Hepatocyte (in vitro differentiated cells): ENCODE measurements around the gene PHF2. TPM values are rescaled to one million over a fixed set of nuclear protein-coding genes. Genes with fewer than 3 reads are reported as not detected.

Experiments used
- DNase-seq: peaks from one replicate; pipeline ENCODE4 v3.0.0-alpha.2; 2016; ENCODE audit warnings: low spot score
- H2AFZ ChIP-seq: fragments of 200-600 bp; sonication (generic); 2 replicates; pipeline ENCODE4 v1.6.0; 2016; ENCODE audit warnings: antibody characterized with exemption, mild to moderate bottlenecking
- H3K27ac ChIP-seq: fragments of 200-600 bp; sonication (generic); 2 replicates; pipeline ENCODE4 v1.5.1; 2016; ENCODE audit warnings: mild to moderate bottlenecking
- H3K27me3 ChIP-seq: fragments of 200-600 bp; sonication (generic); 2 replicates; pipeline ENCODE4 v1.6.1; 2016
- H3K36me3 ChIP-seq: fragments of 200-600 bp; sonication (generic); replicated peaks from 2 replicates; pipeline ENCODE4 v1.5.1; 2016; ENCODE audit warnings: low read depth; ENCODE audit not compliant: insufficient read depth
- H3K4me1 ChIP-seq: fragments of 200-600 bp; sonication (generic); 2 replicates; pipeline ENCODE4 v1.5.1; 2016; ENCODE audit warnings: mild to moderate bottlenecking, moderate library complexity; ENCODE audit not compliant: insufficient read depth
- H3K4me2 ChIP-seq: fragments of 200-600 bp; sonication (generic); 2 replicates; pipeline ENCODE4 v1.6.0; 2016
- H3K4me3 ChIP-seq: fragments of 200-600 bp; sonication (generic); 2 replicates; pipeline ENCODE4 v1.5.1; 2016; ENCODE audit warnings: mild to moderate bottlenecking
- H3K79me2 ChIP-seq: fragments of 200-600 bp; sonication (generic); 2 replicates; pipeline ENCODE4 v1.6.0; 2017; ENCODE audit warnings: mild to moderate bottlenecking
- H3K9me2 ChIP-seq: fragments of 200-600 bp; sonication (generic); replicated peaks from 2 replicates; pipeline ENCODE4 v1.6.0; 2017; ENCODE audit warnings: mild to moderate bottlenecking; ENCODE audit not compliant: insufficient read depth
- H3K9me3 ChIP-seq: fragments of 200-600 bp; sonication (generic); 2 replicates; pipeline ENCODE4 v1.5.1; 2016; ENCODE audit warnings: low read depth, mild to moderate bottlenecking
- H4K20me1 ChIP-seq: fragments of 200-600 bp; sonication (generic); 2 replicates; pipeline ENCODE4 v1.6.0; 2016; ENCODE audit warnings: mild to moderate bottlenecking; ENCODE audit not compliant: insufficient read depth, poor library complexity, severe bottlenecking
- EZH2 ChIP-seq: fragments of 200-600 bp; sonication (generic); IDR thresholded peaks from 2 replicates; pipeline ENCODE4 v1.6.1; 2016; ENCODE audit warnings: antibody characterized with exemption, mild to moderate bottlenecking, borderline replicate concordance
- EZH2phosphoT487 ChIP-seq: fragments of 200-600 bp; sonication (generic); IDR thresholded peaks from one replicate; pipeline ENCODE4 v1.6.1; 2018; ENCODE audit warnings: antibody characterized with exemption, mild to moderate bottlenecking, low read depth, moderate library complexity; ENCODE audit not compliant: unreplicated experiment, severe bottlenecking
- WGBS: methylation state at CpG from one replicate; pipeline ENCODE4 v1.1.6; 2016; ENCODE audit warnings: low lambda C conversion rate; ENCODE audit errors: missing lambda C conversion rate; 5-methylcytosine and 5-hydroxymethylcytosine counted together
- polyA plus RNA-seq: library from polyadenylated mRNA; unstranded; fragments of >200 nt; fragmentation: Nextera tagmentation; extraction: Ambion mirVana; gene quantifications from 2 replicates; pipeline ENCODE4 v1.2.1, GENCODE V29; 2016
- total RNA-seq: library from RNA; depleted of rRNA; stranded (reverse); fragments of >200 nt; gene quantifications from 2 replicates; pipeline ENCODE4 v1.2.3, GENCODE V29; 2014
- TF ChIP-seq, protein P1 (sequence below): fragments of 200-600 bp; sonication (generic); IDR thresholded peaks from 2 replicates; pipeline ENCODE4 v1.5.1; 2016; ENCODE audit warnings: antibody characterized with exemption, mild to moderate bottlenecking; ENCODE audit not compliant: poor library complexity

PHF2 gene
- total and polyA plus RNA-seq, 2 experiments from 2014 or later, result 10.5 to 19.8 TPM

DNA sequence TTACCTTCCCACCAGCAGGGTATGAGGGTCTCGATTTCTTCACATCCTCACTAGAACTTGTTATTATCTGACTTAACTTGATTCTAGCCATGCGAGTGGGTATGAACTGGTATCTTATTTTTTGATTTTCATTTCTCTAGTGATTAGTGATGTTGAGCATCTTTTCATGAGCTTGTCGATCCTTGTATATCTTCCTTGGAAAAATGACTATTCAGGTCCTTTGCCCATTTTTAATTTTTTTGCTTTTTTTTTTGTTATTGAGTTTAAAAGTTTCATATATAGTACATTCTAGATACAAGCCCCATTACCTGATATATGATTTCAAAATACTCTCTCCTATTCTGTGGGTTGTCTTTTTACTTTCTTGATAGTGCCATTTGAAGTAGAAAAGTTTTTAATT is 61.5 kb downstream of the PHF2 start:
- no peak overlapping the region for H3K27ac ChIP-seq
- H3K4me2 ChIP-seq, result no peak overlapping the region
- H3K4me3 ChIP-seq, result no peak overlapping the region
- no peak for DNase-seq
- no peaks in the 10 kb centered on the region for H3K27me3 ChIP-seq
- H3K9me3 ChIP-seq, result peaks cover 6% of the 10 kb centered on the region
- H3K9me2 ChIP-seq, result no peaks in the 10 kb centered on the region
- H3K4me1 ChIP-seq, result no peaks in the 10 kb centered on the region
- H4K20me1 ChIP-seq, result no peaks in the 10 kb centered on the region
- no peaks in the 10 kb centered on the region for H3K36me3 ChIP-seq
- TF ChIP-seq EZH2, result no peak
- TF ChIP-seq, protein P1, sequence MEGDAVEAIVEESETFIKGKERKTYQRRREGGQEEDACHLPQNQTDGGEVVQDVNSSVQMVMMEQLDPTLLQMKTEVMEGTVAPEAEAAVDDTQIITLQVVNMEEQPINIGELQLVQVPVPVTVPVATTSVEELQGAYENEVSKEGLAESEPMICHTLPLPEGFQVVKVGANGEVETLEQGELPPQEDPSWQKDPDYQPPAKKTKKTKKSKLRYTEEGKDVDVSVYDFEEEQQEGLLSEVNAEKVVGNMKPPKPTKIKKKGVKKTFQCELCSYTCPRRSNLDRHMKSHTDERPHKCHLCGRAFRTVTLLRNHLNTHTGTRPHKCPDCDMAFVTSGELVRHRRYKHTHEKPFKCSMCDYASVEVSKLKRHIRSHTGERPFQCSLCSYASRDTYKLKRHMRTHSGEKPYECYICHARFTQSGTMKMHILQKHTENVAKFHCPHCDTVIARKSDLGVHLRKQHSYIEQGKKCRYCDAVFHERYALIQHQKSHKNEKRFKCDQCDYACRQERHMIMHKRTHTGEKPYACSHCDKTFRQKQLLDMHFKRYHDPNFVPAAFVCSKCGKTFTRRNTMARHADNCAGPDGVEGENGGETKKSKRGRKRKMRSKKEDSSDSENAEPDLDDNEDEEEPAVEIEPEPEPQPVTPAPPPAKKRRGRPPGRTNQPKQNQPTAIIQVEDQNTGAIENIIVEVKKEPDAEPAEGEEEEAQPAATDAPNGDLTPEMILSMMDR, result no peak
- TF ChIP-seq EZH2phosphoT487, result no peak
- no peaks in the 10 kb centered on the region for H3K79me2 ChIP-seq
- WGBS, result 97% methylated on average over 3 of the region's 3 CpGs
- no peak overlapping the region for H2AFZ ChIP-seq

DNA sequence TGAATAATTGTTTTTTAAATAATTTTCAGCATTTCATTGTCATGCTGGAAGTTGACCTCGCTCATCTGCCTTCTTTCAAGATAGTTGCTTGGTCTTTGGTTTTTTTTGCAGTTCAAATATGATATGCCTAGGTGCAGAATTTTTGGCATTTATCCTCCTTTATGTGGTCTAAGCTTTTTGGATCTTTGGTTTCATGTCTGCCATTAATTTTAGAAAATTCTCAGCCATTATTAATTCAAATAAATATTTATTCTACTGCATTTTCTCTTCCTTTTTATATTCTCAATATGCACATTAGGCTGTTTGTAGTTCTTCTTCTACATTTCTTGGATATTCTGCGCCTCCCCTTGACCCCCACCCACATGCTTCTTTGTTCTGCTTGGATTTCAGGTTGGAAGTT is 63.6 kb downstream of the PHF2 start:
- H3K27ac ChIP-seq, result no peak overlapping the region
- DNase-seq, result no peak

DNA sequence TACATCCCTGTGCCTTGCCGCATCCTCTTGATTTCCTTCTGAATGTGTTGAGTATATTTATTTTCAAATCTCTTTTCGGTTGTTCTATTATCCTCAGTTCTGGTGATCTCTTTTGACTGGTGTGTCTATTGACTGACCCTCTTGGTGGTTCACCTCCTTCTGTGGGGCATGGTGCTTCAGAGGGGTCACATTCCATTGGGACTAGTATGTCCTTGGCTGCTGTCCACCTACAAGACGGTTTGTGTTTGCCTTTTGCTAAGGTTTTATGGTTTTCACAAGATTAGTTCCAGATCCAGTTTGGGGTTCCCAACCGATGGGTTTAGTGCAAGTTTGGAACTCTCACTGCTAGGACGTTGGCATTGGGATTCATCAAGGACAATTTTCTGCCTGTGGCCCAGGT is 66.6 kb downstream of the PHF2 start:
- Histone ChIP-seq H3K4me3 (no peak overlapping the region), H3K27ac (no peak overlapping the region), H3K36me3 (no peaks in the 10 kb centered on the region), H3K9me3 (no peaks in the 10 kb centered on the region), H3K27me3 (no peaks in the 10 kb centered on the region), H2AFZ (no peak overlapping the region), H3K4me1 (no peaks in the 10 kb centered on the region), H3K9me2 (no peaks in the 10 kb centered on the region), H3K79me2 (no peaks in the 10 kb centered on the region), H4K20me1 (no peaks in the 10 kb centered on the region), H3K4me2 (no peak overlapping the region)
- no peak for TF ChIP-seq EZH2phosphoT487
- TF ChIP-seq, protein P1, result no peak
- TF ChIP-seq EZH2, result no peak
- no peak for DNase-seq
- 80% methylated on average over 5 of the region's 5 CpGs for WGBS

More for the DNA sequence above, 63.6 kb downstream of the PHF2 start:
- H2AFZ ChIP-seq, result no peak overlapping the region
- no peaks in the 10 kb centered on the region for H3K79me2 ChIP-seq
- H3K4me2 ChIP-seq, result no peak overlapping the region
- no peaks in the 10 kb centered on the region for H3K36me3 ChIP-seq
- H3K9me3 ChIP-seq, result peaks cover 6% of the 10 kb centered on the region
- TF ChIP-seq, protein P1, result no peak
- TF ChIP-seq EZH2phosphoT487, result no peak
- TF ChIP-seq EZH2, result no peak
- H3K9me2 ChIP-seq, result no peaks in the 10 kb centered on the region
- no peaks in the 10 kb centered on the region for H3K4me1 ChIP-seq
- no peaks in the 10 kb centered on the region for H4K20me1 ChIP-seq
- H3K4me3 ChIP-seq, result no peak overlapping the region
- WGBS, result 94% methylated on average over 2 of the region's 2 CpGs
- H3K27me3 ChIP-seq, result no peaks in the 10 kb centered on the region
